K562 (cell line): ENCODE results near the gene CYTH1. TPM values are rescaled to one million over a fixed set of nuclear protein-coding genes. Genes with fewer than 3 reads are reported as not detected.

Experiments used
- ATAC-seq: fragments of 200-7000 bp; cut with Tn5 transposase; 3 replicates; pipeline ENCODE4 v1.9.1; 2020; ENCODE audit warnings: moderate library complexity
- BruUV-seq: library from RNA; stranded (reverse); fragments of 400-500 nt; replicated peaks from 2 replicates; lab custom pipeline; 2021; lab: Mats Ljungman, UMichigan
- CTCF ChIA-PET: fragments of 300-600 bp; formaldehyde crosslinking; extraction: SDS; loops from one replicate; lab custom pipeline; 2021; ENCODE audit warnings: low intra/inter-chr PET ratio; lab: Yijun Ruan, JAX
- POLR2A ChIA-PET: fragments of 300-600, 350-650 bp; sonication (Branson Sonifier 250); formaldehyde crosslinking; extraction: SDS; loops from one replicate; lab custom pipeline; 2021; ENCODE audit warnings: antibody characterized with exemption, inconsistent platforms; lab: Yijun Ruan, JAX
- DNase-seq, 4 experiments: peaks; one replicate each; pipeline versions ENCODE4 v3.0.0 to v3.0.0-alpha.2; 2011 to 2018; ENCODE audit warnings: low spot score in 3 of 4, mixed read lengths in 3 of 4; ENCODE audit errors: extremely low read depth in 1 of 4
- FAIRE-seq: peaks from 2 replicates; lab custom pipeline; 2011; peaks lifted over from hg19 to GRCh38; lab: Jason Lieb, UNC
- H2AFZ ChIP-seq: 2 replicates; pipeline ENCODE4 v1.6.0; 2011; ENCODE audit warnings: low read depth, low read length, control low read depth, inconsistent platforms
- H3K27ac ChIP-seq: fragments of 200-600 bp; 3 replicates; pipeline ENCODE4 v1.8.0; 2011; ENCODE audit warnings: low read depth, mild to moderate bottlenecking, control low read depth, inconsistent platforms, low read length, moderate library complexity, mixed read lengths; ENCODE audit errors: extremely low read depth
- H3K27me3 ChIP-seq, 2 experiments: fragments of 300-600 bp in 1 of 2; 2 replicates in 1 of 2; 3 replicates in 1 of 2; pipeline versions ENCODE4 v1.6.0 to v1.8.0; 2011; ENCODE audit warnings: inconsistent platforms in 2 of 2, low read length in 2 of 2, mild to moderate bottlenecking in 1 of 2, mixed read lengths in 1 of 2, moderate library complexity in 1 of 2; ENCODE audit not compliant: control insufficient read depth in 2 of 2, insufficient read depth in 2 of 2
- H3K36me3 ChIP-seq: fragments of 300-600 bp; 3 replicates; pipeline ENCODE4 v1.8.0; 2011; ENCODE audit warnings: mild to moderate bottlenecking, low read length, inconsistent platforms; ENCODE audit not compliant: control insufficient read depth, insufficient read depth
- H3K4me1 ChIP-seq, 2 experiments: fragments of 200-600 bp in 1 of 2; replicated peaks in 1 of 2; 2 replicates in 1 of 2; 3 replicates in 1 of 2; pipeline versions ENCODE4 v1.5.1 to v1.8.0; 2011; ENCODE audit warnings: inconsistent platforms in 2 of 2, low read length in 2 of 2, mild to moderate bottlenecking in 1 of 2, mixed read lengths in 1 of 2, moderate library complexity in 1 of 2; ENCODE audit not compliant: control insufficient read depth in 2 of 2, insufficient read depth in 2 of 2
- H3K4me2 ChIP-seq: 2 replicates; pipeline ENCODE4 v1.6.1; 2011; ENCODE audit warnings: low read length, control low read depth, inconsistent platforms, mixed read lengths; ENCODE audit not compliant: insufficient read depth
- H3K4me3 ChIP-seq: fragments of 200-600 bp; sonication (generic), shearing (Covaris generic); 2 replicates; pipeline ENCODE4 v1.5.1; 2016; ENCODE audit warnings: control low read depth, inconsistent platforms
- H3K79me2 ChIP-seq: fragments of 200-600 bp; 3 replicates; pipeline ENCODE4 v1.8.0; 2011; ENCODE audit warnings: low read length, inconsistent platforms; ENCODE audit not compliant: control insufficient read depth, insufficient read depth
- H3K9ac ChIP-seq, 2 experiments: 2 replicates each; pipeline versions ENCODE4 v1.6.0 to v1.6.1; 2011; ENCODE audit warnings: low read depth in 2 of 2, low read length in 2 of 2, control low read depth in 1 of 2, inconsistent platforms in 1 of 2, mild to moderate bottlenecking in 1 of 2, mixed read lengths in 1 of 2; ENCODE audit not compliant: insufficient read depth in 1 of 2
- H3K9me1 ChIP-seq: one replicate; pipeline ENCODE4 v1.6.0; 2011; ENCODE audit warnings: inconsistent platforms, mild to moderate bottlenecking, low read length, moderate library complexity; ENCODE audit not compliant: control insufficient read depth, insufficient read depth
- H3K9me3 ChIP-seq: replicated peaks from 2 replicates; pipeline ENCODE4 v1.5.1; 2011; ENCODE audit warnings: low read depth, low read length, inconsistent platforms; ENCODE audit not compliant: control insufficient read depth, insufficient read depth
- H4K20me1 ChIP-seq: replicated peaks from 2 replicates; pipeline ENCODE4 v1.6.1; 2011; ENCODE audit warnings: low read length, inconsistent platforms, mixed read lengths; ENCODE audit not compliant: control insufficient read depth, insufficient read depth
- ASH1L ChIP-seq: fragments of 450-650 bp; IDR thresholded peaks from 2 replicates; pipeline ENCODE4 v1.6.1; 2018; ENCODE audit warnings: borderline replicate concordance, mild to moderate bottlenecking, low read depth; ENCODE audit not compliant: partially characterized antibody
- EP400 ChIP-seq: fragments of 450-650 bp; IDR thresholded peaks from 2 replicates; pipeline ENCODE4 v1.6.1; 2017; ENCODE audit warnings: antibody characterized with exemption, mild to moderate bottlenecking, moderate library complexity
- KDM1A ChIP-seq, 2 experiments: fragments of 450-650 bp; IDR thresholded peaks; 2 replicates each; pipeline ENCODE4 v1.6.1; 2016; ENCODE audit warnings: mild to moderate bottlenecking in 2 of 2
- PATZ1 ChIP-seq: fragments of 250-450 bp; sonication (Bioruptor Pico); IDR thresholded peaks from 2 replicates; pipeline ENCODE4 v1.5.0; 2020; ENCODE audit warnings: mild to moderate bottlenecking, borderline replicate concordance
- PBX2 ChIP-seq, 2 experiments: IDR thresholded peaks in 1 of 2; conservative IDR thresholded peaks in 1 of 2; 2 replicates each; pipeline ENCODE4 v1.6.1; 2016; ENCODE audit warnings: low read depth in 2 of 2, mild to moderate bottlenecking in 1 of 2, missing compliant biosample characterization in 1 of 2, missing genetic modification characterization in 1 of 2, moderate library complexity in 1 of 2
- SRSF9 ChIP-seq: fragments of 200-400 bp; formaldehyde crosslinking; IDR thresholded peaks from 2 replicates; pipeline ENCODE4 v1.6.1; 2017; ENCODE audit warnings: low read depth, low read length, borderline replicate concordance
- ZNF445 ChIP-seq: fragments of 250-450 bp; sonication (Bioruptor Pico); IDR thresholded peaks from 2 replicates; pipeline ENCODE4 v1.4.0; 2020; ENCODE audit warnings: low read depth, mild to moderate bottlenecking, moderate library complexity
- WGBS: fragments of 100-300 bp; shearing (Covaris generic); methylation state at CpG from one replicate; pipeline ENCODE4 v1.1.6; 2016; ENCODE audit warnings: low coverage, mixed read lengths; ENCODE audit not compliant: insufficient coverage; ENCODE audit errors: missing lambda C conversion rate; 5-methylcytosine and 5-hydroxymethylcytosine counted together
- in situ Hi-C: fragments of 300-500 bp; cut with MboI; formaldehyde crosslinking; loops from 4 replicates; pipeline ENCODE4 v1.15.0; 2018; ENCODE audit warnings: inconsistent platforms, mixed read lengths
- intact Hi-C: fragments of 100-400 bp; cut with micrococcal nuclease; formaldehyde crosslinking; loops from 2 replicates; pipeline ENCODE4 v1.14.2; 2022
- polyA plus RNA-seq, 8 experiments: library from polyadenylated mRNA; depleted of rRNA in 4 of 8; stranded (reverse) in 5 of 8; unstranded in 3 of 8; fragments of >200 nt; fragmentation: Nextera tagmentation in 2 of 8; fragmentation: Illumina TruSeq in 1 of 8; extraction: Ambion mirVana in 2 of 8; extraction: Trizol in 1 of 8; gene quantifications; 2 replicates each; pipeline versions ENCODE4 v1.2.1 to v1.2.3, GENCODE V29; 2011 to 2014; ENCODE audit warnings: inconsistent platforms in 1 of 8, missing spikeins in 1 of 8
- total RNA-seq, 7 experiments: library from RNA; depleted of rRNA in 6 of 7; stranded (reverse); fragments of >200 nt in 6 of 7; fragmentation: Illumina TruSeq in 2 of 7; extraction: Trizol in 2 of 7; gene quantifications; 2 replicates each; pipeline versions ENCODE4 v1.2.1 to v1.2.3, GENCODE V29; 2011 to 2021; ENCODE audit warnings: low replicate concordance in 1 of 7

Gene CYTH1
- total and polyA plus RNA-seq, 9 of the 15 experiments (the other 6 are each of a cell fraction or from before 2014, with no cell fraction given): 0.52 to 27.7 (median 16.8) TPM

- H3K4me1 ChIP-seq: no peaks in the 10 kb centered on the region; a peak in 1 of 5 replicates
- CTCF ChIA-PET: no interaction called here
- H3K4me3 ChIP-seq: no peak overlapping the region
- no peak overlapping the region for H3K4me2 ChIP-seq
- intact Hi-C loops: no loop called here
- no TSS peak for BruUV-seq
- POLR2A ChIA-PET: interaction anchor here (0.5 to 1.9 kb wide), 7 partner anchors 8 to 255 kb away, joined by 3 to 7 read pairs (median 3); no protein-coding TSS in a partner anchor
- in situ Hi-C loops: no loop called here
- H3K9me3 ChIP-seq: no peaks in the 10 kb centered on the region; the same call in 1 of the 2 replicates
- H3K9ac ChIP-seq: no peak overlapping the region
- WGBS: 2% methylated on average over 5 of the region's 5 CpGs
- no peaks in the 10 kb centered on the region for H3K9me1 ChIP-seq
- peaks cover 6% of the 10 kb centered on the region; the same call in 1 of the 2 replicates for H4K20me1 ChIP-seq
- DNase-seq (no peak), FAIRE-seq (no peak), ATAC-seq (no peak)
- no peak overlapping the region for H3K27ac ChIP-seq
- peaks cover 32 to 58% of the 10 kb centered on the region in 2 experiments for H3K27me3 ChIP-seq
- H3K36me3 ChIP-seq: no peaks in the 10 kb centered on the region
- no peak overlapping the region for H2AFZ ChIP-seq
- H3K79me2 ChIP-seq: no peaks in the 10 kb centered on the region
- TF ChIP-seq ASH1L (no peak), KDM1A (IDR thresholded peaks at IDR 0.05) (no peak), PATZ1 (CRISPR knock-in tag) (no peak), PBX2 (CRISPR knock-in tag; IDR thresholded peaks at IDR 0.05; ENCODE audit: low read depth) (no peak), PBX2 (tag; conservative IDR thresholded peaks at IDR 0.05; ENCODE audit: low read depth) (no peak), SRSF9 (no peak), EP400 (no peak), ZNF445 (CRISPR knock-in tag) (no peak)
Observed at GRCh38 chr17:78653382-78653781, 128.7 kb downstream of the CYTH1 start.
